PC-9 (cell line): ENCODE data around the gene ARF3. TPM values are rescaled to one million over a fixed set of nuclear protein-coding genes. Genes with fewer than 3 reads are reported as not detected.

Experiments used
- BruUV-seq: library from RNA; stranded (reverse); fragments of 400-500 nt; replicated peaks from 2 replicates; lab custom pipeline; 2021; lab: Mats Ljungman, UMichigan
- CTCF ChIA-PET: fragments of 300-600 bp; sonication (Branson Sonifier 250); formaldehyde crosslinking; loops from one replicate; lab custom pipeline; 2022; ENCODE audit warnings: antibody characterized with exemption; lab: Charles Lee
- POLR2A ChIA-PET: fragments of 300-600 bp; sonication (Branson Sonifier 250); formaldehyde crosslinking; loops from one replicate; lab custom pipeline; 2022; ENCODE audit warnings: antibody characterized with exemption; ENCODE audit not compliant: unreplicated experiment; lab: Charles Lee
- DNase-seq, 2 experiments: peaks; one replicate each; pipeline versions ENCODE4 v3.0.0 to v3.0.0-alpha.2; 2015 to 2022; ENCODE audit warnings: mixed read lengths in 1 of 2
- H2AFZ ChIP-seq: fragments of 200-600 bp; sonication (generic); 2 replicates; pipeline ENCODE4 v1.8.1; 2017; ENCODE audit warnings: antibody characterized with exemption
- H3F3A ChIP-seq: fragments of 200-600 bp; sonication (generic); 2 replicates; pipeline ENCODE4 v1.8.1; 2017; ENCODE audit warnings: antibody characterized with exemption, mild to moderate bottlenecking, low read depth; ENCODE audit not compliant: insufficient read depth
- H3K27ac ChIP-seq: fragments of 200-600 bp; sonication (generic); 2 replicates; pipeline ENCODE4 v1.6.1; 2016; ENCODE audit warnings: mixed run types
- H3K27me3 ChIP-seq: fragments of 200-600 bp; sonication (generic); 2 replicates; pipeline ENCODE4 v1.6.1; 2016; ENCODE audit warnings: low read depth, mixed run types; ENCODE audit not compliant: insufficient read depth
- H3K36me3 ChIP-seq: fragments of 200-600 bp; sonication (generic); 2 replicates; pipeline ENCODE4 v1.6.1; 2016; ENCODE audit warnings: low read depth, mixed run types
- H3K4me1 ChIP-seq: fragments of 200-600 bp; sonication (generic); replicated peaks from 2 replicates; pipeline ENCODE4 v1.6.1; 2016; ENCODE audit warnings: mixed run types; ENCODE audit not compliant: insufficient read depth
- H3K4me2 ChIP-seq: fragments of 200-600 bp; sonication (generic); 2 replicates; pipeline ENCODE4 v1.6.1; 2017; ENCODE audit warnings: mixed run types
- H3K4me3 ChIP-seq: fragments of 200-600 bp; sonication (generic); 2 replicates; pipeline ENCODE4 v1.6.1; 2016; ENCODE audit warnings: mixed run types
- H3K79me2 ChIP-seq: fragments of 200-600 bp; sonication (generic); 2 replicates; pipeline ENCODE4 v1.6.1; 2017; ENCODE audit warnings: low read depth, mixed run types
- H3K9me2 ChIP-seq: fragments of 200-600 bp; sonication (generic); 2 replicates; pipeline ENCODE4 v1.8.1; 2017; ENCODE audit warnings: mild to moderate bottlenecking; ENCODE audit not compliant: insufficient read depth
- H3K9me3 ChIP-seq: fragments of 200-600 bp; sonication (generic); 2 replicates; pipeline ENCODE4 v1.8.1; 2016; ENCODE audit warnings: low read depth; ENCODE audit not compliant: insufficient read depth
- H4K20me1 ChIP-seq: fragments of 200-600 bp; sonication (generic); 2 replicates; pipeline ENCODE4 v1.8.1; 2017; ENCODE audit not compliant: insufficient read depth
- EZH2 ChIP-seq: fragments of 200-600 bp; sonication (generic); IDR thresholded peaks from 2 replicates; pipeline ENCODE4 v1.8.0; 2017; ENCODE audit warnings: antibody characterized with exemption, low read depth
- intact Hi-C: fragments of 100-400 bp; cut with micrococcal nuclease; formaldehyde crosslinking; loops from one replicate; pipeline ENCODE4 v1.10.0; 2022; ENCODE audit not compliant: unreplicated experiment
- total RNA-seq: library from RNA; stranded (reverse); gene quantifications from 2 replicates; pipeline ENCODE4 v1.2.3, GENCODE V29; 2021
- TF ChIP-seq, protein P1 (sequence below): fragments of 200-600 bp; sonication (generic); conservative IDR thresholded peaks from 2 replicates; pipeline ENCODE4 v1.6.1; 2017; ENCODE audit warnings: mixed run types, antibody characterized with exemption, mild to moderate bottlenecking, moderate library complexity

The ARF3 gene
- total RNA-seq, 1 experiment from 2014 or later: 205 TPM

GRCh38 chr12:48977290-48978281 is 20.3 kb upstream of the ARF3 start:
- H3K27ac ChIP-seq: no peak overlapping the region
- no peaks in the 10 kb centered on the region for H3F3A ChIP-seq
- H3K36me3 ChIP-seq: no peaks in the 10 kb centered on the region
- H3K9me2 ChIP-seq: no peaks in the 10 kb centered on the region
- no peak overlapping the region for H3K4me2 ChIP-seq
- H2AFZ ChIP-seq: no peak overlapping the region
- peaks cover 39% of the 10 kb centered on the region for H3K27me3 ChIP-seq
- H3K4me1 ChIP-seq: no peaks in the 10 kb centered on the region
- CTCF ChIA-PET: interaction anchor here (0.7 to 1.6 kb wide), 3 partner anchors 10 to 317 kb away, joined by 3 to 4 read pairs (median 3); no protein-coding TSS in a partner anchor
- TF ChIP-seq EZH2: no peak
- TF ChIP-seq, protein P1, sequence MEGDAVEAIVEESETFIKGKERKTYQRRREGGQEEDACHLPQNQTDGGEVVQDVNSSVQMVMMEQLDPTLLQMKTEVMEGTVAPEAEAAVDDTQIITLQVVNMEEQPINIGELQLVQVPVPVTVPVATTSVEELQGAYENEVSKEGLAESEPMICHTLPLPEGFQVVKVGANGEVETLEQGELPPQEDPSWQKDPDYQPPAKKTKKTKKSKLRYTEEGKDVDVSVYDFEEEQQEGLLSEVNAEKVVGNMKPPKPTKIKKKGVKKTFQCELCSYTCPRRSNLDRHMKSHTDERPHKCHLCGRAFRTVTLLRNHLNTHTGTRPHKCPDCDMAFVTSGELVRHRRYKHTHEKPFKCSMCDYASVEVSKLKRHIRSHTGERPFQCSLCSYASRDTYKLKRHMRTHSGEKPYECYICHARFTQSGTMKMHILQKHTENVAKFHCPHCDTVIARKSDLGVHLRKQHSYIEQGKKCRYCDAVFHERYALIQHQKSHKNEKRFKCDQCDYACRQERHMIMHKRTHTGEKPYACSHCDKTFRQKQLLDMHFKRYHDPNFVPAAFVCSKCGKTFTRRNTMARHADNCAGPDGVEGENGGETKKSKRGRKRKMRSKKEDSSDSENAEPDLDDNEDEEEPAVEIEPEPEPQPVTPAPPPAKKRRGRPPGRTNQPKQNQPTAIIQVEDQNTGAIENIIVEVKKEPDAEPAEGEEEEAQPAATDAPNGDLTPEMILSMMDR: peak; percentile 63
- H3K9me3 ChIP-seq: no peaks in the 10 kb centered on the region
- BruUV-seq: no TSS peak
- no peak overlapping the region for H3K4me3 ChIP-seq
- H3K79me2 ChIP-seq: no peaks in the 10 kb centered on the region
- POLR2A ChIA-PET: no interaction called here
- no peaks in the 10 kb centered on the region; the same call in 1 of the 2 replicates for H4K20me1 ChIP-seq
- intact Hi-C loops: loop anchor here (5.0 kb wide), 1 partner anchor 125 kb away; the partner anchor contains the start of gene DDX23
- no peak for DNase-seq

DNA sequence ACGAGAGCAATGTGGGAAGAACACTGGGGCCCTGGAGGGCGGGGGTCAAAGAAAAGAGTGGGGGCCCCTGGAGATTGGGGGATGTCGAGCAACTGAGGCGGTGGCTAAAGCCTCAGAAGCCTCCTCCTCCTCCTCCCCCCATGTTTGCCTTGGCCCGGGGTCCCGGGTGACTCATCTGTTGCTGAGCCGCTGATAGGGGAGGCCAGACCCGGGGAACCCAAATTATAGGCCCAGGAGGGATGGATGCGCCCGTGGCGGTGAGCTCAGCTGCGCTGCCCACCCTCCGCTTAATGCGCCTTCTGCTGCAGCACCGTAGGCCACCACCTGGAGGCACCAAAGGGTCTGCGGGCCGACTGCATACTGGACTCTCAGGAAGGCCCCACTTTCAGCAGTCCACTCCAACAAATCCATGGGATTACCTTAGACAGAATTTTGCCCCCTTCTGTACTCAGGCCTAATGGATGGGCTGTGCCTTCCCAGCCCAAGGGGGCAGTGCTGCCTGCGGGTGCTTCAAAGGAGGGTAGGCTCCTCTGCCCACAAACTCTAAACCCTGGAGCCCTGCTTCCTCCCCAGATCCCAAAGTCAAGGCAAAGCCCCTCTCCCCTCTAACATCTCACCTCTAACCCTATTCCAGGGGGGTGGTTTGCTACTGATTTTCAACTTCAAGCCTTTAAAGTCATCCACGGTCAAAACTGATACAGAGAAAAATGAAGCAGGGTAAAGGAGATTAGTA is 16.8 kb upstream of the ARF3 start:
- BruUV-seq: no TSS peak
- TF ChIP-seq EZH2: no peak
- TF ChIP-seq, protein P1: peak; percentile 33; the same call in 1 of the 2 replicates
- intact Hi-C loops: no loop called here
- H2AFZ ChIP-seq: no peak overlapping the region
- CTCF ChIA-PET: interaction anchor here (0.6 kb wide), 1 partner anchor 19 kb away, joined by 4 read pairs; no protein-coding TSS in a partner anchor
- H3K9me3 ChIP-seq: no peaks in the 10 kb centered on the region
- POLR2A ChIA-PET: no interaction called here
- no peaks in the 10 kb centered on the region; the same call in 1 of the 2 replicates for H4K20me1 ChIP-seq
- H3K4me3 ChIP-seq: no peak overlapping the region
- no peaks in the 10 kb centered on the region for H3F3A ChIP-seq
- no peak overlapping the region for H3K27ac ChIP-seq
- DNase-seq: no peak
- no peaks in the 10 kb centered on the region for H3K36me3 ChIP-seq
- no peaks in the 10 kb centered on the region for H3K79me2 ChIP-seq
- H3K4me2 ChIP-seq: no peak overlapping the region
- H3K9me2 ChIP-seq: no peaks in the 10 kb centered on the region
- H3K27me3 ChIP-seq: peaks cover 26% of the 10 kb centered on the region
- peaks cover 8% of the 10 kb centered on the region; the same call in 1 of the 2 replicates for H3K4me1 ChIP-seq

- ChIA-PET CTCF (interaction anchor here (0.6 to 0.7 kb wide), 2 partner anchors 23 to 1024 kb away, joined by 3 to 4 read pairs; no protein-coding TSS in a partner anchor), POLR2A (no interaction called here)
- Histone ChIP-seq H3K27me3 (peaks cover 20% of the 10 kb centered on the region), H3K9me2 (no peaks in the 10 kb centered on the region), H3K27ac (no peak overlapping the region), H2AFZ (no peak overlapping the region), H3K4me1 (peaks cover 8% of the 10 kb centered on the region; the same call in 1 of the 2 replicates), H3K4me3 (no peak overlapping the region), H3K9me3 (no peaks in the 10 kb centered on the region), H4K20me1 (no peaks in the 10 kb centered on the region; the same call in 1 of the 2 replicates), H3K36me3 (no peaks in the 10 kb centered on the region), H3K79me2 (no peaks in the 10 kb centered on the region), H3F3A (no peaks in the 10 kb centered on the region), H3K4me2 (no peak overlapping the region)
- TF ChIP-seq, protein P1: no peak
- TF ChIP-seq EZH2: no peak
- BruUV-seq: no TSS peak
- DNase-seq: no peak
- intact Hi-C loops: no loop called here
Measured at GRCh38 chr12:48973531-48973930, 16.2 kb upstream of the ARF3 start.
